Measurements from ENCODE around the gene GPR142.
"Not testable (repeated sequence)": the region's sequence is repeated elsewhere in the genome, so short reads cannot be mapped to it uniquely, and the experiment has no call there.

GPR142 gene

DNA sequence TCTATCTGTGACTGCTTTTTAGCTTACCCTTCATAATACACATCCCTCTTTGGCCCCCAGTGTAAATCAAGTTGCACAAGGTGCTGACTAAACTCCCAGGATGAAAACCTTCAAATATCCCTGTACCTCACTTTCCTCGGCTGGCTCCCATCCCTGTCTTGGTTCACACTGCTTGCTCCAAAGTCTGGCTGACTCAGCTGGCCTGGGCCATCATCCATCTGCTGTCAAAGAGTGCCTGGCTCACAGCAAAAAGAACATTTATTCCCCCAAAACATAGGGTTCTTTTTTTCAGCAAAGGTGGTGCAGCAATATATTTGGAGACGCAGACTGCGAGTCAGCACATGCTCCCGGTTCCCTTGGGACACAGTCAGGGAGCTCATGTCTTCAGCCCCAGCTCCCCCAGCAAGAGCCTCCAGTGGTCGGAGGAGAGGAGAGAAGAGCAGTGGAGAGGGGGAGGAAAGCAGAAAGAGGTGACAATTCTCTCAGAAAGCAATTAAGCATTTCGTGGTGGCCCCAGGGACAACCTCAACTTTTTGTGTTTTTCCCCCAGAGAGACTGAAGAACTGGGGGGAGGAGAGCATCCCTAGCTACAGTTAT is 26.1 kb downstream of the GPR142 start:
- no peak for DNase-seq (ENCODE audit: low read depth)

GRCh38 chr17:74394275-74394950 is 27.1 kb downstream of the GPR142 start:
- no peak for DNase-seq (ENCODE audit: low read depth)

DNA sequence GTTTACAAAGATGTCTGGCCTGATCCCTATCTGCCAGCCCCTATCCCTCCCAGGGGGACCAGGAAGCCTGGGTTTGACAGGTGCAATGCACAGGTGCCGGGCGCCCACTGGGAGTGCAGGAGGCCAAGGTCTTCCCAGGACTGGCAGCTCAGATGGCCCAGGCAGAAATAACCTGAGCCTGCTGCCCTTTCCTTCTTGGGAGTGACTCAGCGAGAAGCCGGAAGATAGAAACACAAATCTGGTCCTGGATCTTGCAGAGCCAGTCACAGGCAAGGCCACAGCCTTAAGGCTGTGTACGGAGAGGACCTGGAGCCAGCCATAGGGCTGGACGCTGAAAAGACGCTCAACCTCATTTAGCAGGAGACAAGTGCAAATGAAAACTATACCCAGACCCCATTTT is 27.7 kb downstream of the GPR142 start:
- no peak for DNase-seq (ENCODE audit: low read depth)

GRCh38 chr17:74396567-74396966 is 29.3 kb downstream of the GPR142 start:
- DNase-seq (ENCODE audit: low read depth) = no peak

GRCh38 chr17:74402048-74402447 is 34.7 kb downstream of the GPR142 start:
- no peak for DNase-seq (ENCODE audit: low read depth)

- DNase-seq (ENCODE audit: low read depth) = no peak
Measured at GRCh38 chr17:74403512-74404137, 36.3 kb downstream of the GPR142 start.

- DNase-seq (ENCODE audit: low read depth) = no peak
Measured at GRCh38 chr17:74404218-74404617, 36.9 kb downstream of the GPR142 start.

DNA sequence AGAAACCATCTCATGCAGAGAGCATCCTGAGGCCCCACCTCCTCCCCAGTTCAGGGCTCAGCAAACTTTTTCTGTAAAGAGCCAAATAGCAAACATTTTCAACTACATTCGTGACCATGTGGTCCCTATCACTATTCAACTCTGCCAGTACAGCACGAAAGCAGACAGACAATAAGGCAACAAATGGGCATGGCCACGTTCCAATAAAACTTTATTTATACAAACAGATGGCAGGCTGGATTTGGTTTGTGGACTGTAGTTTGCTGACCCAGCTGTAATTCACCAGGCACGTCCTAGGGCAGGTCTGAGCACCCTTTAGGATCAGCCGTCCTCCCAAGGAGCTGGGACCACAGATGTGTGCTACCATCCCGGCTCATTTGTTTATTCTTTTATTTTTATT is 37.5 kb downstream of the GPR142 start:
- no peak for DNase-seq (ENCODE audit: low read depth)

GRCh38 chr17:74405311-74405710 is 38.0 kb downstream of the GPR142 start:
- DNase-seq (ENCODE audit: low read depth) = not testable (repeated sequence)

GRCh38 chr17:74407384-74407783 is 40.1 kb downstream of the GPR142 start:
- DNase-seq (ENCODE audit: low read depth) = no peak

DNA sequence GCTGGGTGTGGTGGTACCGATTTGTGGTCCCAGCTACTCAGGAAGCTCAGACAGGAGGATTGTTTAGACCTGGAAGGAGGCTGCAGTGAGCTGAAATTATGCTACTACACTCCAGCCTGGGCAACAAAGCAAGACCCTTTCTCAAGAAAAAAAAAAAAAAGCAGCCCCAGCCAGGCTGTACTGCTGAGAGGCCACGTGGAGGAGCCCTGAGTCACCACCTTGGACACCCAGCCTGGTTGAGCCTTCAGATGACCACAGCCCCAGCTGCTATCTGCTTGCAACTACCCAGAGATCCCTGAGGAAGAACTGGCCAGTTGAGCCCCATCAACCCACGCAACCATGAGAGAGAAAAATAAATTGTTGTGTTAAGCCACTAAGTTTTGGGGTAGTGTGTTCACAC is 41.0 kb downstream of the GPR142 start:
- no peak for DNase-seq (ENCODE audit: low read depth)

DNA sequence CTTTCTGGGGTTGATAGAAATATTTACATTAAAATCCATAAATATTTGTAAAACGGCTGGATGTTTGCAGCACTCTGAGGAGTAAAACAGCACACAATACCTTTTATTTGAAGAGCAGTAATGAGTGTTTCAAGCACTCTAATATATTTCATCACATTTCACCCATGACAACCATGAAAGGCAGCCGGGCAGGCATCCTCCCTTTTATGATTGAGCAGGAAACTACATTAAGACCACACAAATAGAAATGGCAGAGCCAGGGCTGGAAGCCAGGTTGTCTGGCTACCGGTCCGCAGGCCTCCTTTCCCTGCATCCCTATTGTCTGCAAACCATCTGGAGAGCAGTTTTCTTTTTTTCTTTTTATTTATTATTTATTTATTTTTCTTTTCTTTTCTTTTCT is 41.5 kb downstream of the GPR142 start:
- no peak for DNase-seq (ENCODE audit: low read depth)

GRCh38 chr17:74410001-74410443 is 42.7 kb downstream of the GPR142 start:
- no peak for DNase-seq (ENCODE audit: low read depth)

DNA sequence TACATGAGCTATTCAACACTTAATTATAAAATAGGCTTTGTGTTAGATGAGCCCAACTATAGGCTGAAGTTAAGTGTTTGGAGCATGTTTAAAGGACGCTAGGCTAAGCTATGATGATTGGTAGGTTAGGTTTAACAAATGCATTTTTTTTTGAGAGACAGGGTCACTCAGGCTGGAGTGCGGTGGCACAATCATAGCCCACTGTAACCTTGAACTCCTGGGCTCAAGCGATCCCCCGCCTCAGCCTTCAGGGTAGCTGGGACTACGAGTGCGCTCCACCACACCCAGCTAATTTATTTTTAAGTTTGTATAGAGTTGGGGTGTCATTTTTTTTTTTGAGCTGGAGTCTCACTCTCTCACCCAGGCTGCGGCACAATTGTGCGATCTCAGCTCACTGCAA is 45.3 kb downstream of the GPR142 start:
- no peak for DNase-seq (ENCODE audit: low read depth)

GRCh38 chr17:74413491-74413890 is 46.2 kb downstream of the GPR142 start:
- no peak for DNase-seq (ENCODE audit: low read depth)

GRCh38 chr17:74414510-74414909 is 47.2 kb downstream of the GPR142 start:
- DNase-seq (ENCODE audit: low read depth) = no peak

GRCh38 chr17:74415608-74416396 is 48.5 kb downstream of the GPR142 start:
- DNase-seq (ENCODE audit: low read depth) = no peak

- DNase-seq (ENCODE audit: low read depth) = no peak
Measured at GRCh38 chr17:74417178-74418045, 50.1 kb downstream of the GPR142 start.

GRCh38 chr17:74419928-74420411 is 52.7 kb downstream of the GPR142 start:
- DNase-seq (ENCODE audit: low read depth) = no peak
